Activated CD8-positive, alpha-beta memory T cell treated with anti-CD3 and anti-CD28 coated beads, Interleukin-2, amount 50 U/mL, for 24 hours (primary cell): ENCODE results near the gene TAF1A.

ENCODE experiments used
- DNase-seq: peaks from one replicate; pipeline ENCODE4 v3.0.0-alpha.2; 2020; ENCODE audit errors: extremely low read depth

TAF1A gene

DNA sequence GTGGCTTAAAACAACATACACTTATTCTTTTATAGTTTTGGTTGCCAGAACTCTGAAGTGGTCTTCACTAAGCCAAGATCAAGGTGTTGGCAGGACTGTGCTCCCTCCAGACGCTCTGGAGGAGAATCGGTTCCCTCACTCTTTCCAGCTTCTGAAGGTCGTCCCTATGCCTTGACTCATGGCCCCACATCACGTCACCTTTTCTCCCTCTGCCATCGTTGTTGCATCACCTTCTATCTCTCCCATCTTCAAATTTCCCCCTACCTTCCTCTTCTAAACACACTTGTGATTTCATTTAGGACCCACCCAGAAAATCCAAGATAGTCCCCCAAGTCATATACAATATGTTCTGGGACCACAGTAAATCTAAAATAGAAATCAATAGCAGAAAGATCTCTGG is 54.3 kb downstream of the TAF1A start:
- no peak for DNase-seq

DNA sequence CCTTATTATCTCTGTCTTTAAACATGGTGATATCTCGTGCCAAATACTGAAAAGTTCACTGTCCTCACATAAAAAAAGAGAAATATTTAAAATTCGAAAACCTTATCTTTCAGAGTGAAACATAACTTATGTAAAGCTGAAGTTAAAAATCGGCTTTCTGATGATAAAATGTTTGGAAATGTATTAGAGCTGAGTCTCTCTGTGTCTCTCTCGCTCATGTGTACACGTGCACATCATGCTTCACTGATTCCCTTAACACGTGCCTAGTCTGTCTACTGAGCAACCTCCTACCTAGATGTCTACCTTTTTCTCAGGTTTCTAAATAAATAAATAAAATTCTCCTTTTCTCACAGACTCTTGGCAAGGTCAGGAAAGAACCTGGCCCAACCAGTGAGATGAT is 58.9 kb downstream of the TAF1A start:
- DNase-seq: no peak

DNA sequence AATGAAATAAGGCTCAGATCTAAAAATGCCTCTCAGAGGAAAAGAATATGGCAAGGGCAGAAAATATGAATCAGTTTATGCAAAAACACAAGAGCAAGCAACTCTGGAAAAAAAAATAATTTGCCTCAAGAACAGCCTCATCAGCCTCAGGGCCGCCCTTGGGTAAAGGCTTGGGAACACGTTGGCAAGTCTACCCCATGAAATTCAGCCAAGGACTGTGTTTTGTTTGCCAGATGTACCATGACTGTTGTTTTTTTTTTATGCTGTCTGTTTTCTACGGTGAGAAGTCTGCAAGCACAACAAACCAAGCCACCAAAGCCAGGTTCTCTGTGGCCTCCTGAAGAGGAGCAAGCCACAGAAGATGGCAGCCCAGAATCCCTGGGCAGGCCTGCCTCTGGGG is 59.8 kb downstream of the TAF1A start:
- DNase-seq: no peak

DNA sequence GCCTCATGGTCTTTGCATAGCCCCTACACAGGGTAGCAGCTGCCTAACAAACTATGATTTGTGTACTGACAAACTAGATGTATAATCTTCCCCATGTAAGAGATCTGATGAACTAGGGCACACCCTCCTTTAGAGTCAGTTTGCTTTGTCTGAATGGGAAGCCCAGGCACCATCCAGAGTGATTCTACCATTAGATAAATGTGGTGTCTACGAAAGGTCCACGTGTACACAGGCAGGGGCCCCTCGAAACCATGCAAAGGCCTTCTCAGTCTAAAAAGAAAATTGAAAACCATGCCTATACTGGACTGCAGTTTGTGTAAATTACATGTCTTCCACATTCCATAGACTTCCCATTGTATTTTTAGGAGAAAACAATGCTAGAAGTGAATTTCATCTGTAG is 60.6 kb downstream of the TAF1A start:
- DNase-seq: no peak

DNA sequence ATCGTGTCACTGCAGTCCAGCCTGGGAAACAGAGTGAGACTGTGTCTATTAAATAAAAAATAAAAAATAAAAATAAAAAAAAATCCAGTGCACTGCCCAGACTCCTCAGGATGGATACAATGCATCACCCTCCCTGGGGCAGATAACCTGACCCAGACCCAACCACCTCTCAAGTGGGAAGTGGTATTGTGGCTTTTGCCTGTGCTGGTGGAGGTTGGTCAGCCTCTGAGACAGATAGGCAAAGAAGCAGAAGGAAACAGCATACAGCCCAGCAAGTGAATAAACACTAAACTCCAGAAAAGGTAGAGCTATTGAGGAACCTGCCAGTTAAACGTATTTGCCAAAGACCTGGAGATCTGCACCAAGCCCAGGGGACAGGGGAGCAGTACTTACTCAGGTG is 63.8 kb downstream of the TAF1A start:
- DNase-seq: no peak

DNA sequence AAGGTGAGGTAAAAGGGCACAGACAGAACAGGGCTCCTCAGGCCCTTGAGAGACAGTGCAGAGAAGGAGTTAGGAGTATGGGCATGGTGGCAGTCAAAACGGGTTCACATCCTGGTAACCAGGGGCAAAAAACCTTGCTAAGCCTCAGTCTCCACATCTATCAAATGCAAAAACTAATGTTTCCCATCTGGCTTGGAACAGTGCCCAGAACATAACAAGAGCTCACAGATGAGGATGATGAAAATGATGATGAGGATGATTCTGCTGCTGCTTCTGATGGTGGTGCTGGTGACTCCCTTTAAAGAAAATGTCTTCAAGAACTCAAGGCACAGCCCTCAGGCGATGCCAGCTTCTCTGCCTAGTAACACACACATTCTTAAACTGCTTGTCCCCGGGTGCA is 65.9 kb downstream of the TAF1A start:
- DNase-seq: no peak

DNA sequence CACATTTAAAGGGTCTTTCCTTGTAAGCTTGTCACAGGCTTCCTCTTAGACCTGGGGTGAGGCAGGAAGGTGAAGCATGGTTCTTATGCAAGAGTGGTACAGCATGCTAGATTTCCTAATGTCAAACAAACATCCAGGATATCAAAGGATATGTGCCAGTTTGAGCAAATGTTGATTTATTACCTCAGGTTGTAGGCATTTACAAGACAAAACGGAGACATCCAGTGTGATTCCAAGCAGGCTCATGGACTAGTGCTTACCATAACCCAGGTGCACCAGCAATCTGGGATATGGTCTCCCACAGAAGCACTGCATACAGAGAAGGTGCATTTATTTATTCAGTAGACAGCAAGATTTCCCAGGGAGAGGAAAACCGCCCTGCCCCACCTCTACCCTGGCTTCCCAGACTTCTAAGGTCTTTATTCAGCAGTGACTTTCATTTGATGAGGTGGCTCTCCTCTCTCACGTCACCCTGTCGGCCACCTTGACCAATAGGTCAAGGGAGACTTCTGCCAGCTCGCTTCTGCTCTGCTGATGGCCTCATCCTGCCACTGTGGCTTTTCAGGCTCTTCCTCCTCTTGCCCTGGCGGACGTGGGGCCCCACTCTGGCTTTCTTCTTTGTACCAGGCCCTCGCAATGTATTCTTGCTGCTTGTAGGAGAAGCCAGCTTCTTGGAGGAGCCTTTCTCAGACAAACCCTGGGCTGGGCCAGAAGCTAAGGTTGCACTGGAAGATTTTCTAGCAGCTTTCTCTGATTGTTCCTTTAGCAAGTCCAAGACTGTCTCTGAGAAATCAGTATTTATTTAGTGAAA is 67.4 kb downstream of the TAF1A start:
- no peak for DNase-seq

DNA sequence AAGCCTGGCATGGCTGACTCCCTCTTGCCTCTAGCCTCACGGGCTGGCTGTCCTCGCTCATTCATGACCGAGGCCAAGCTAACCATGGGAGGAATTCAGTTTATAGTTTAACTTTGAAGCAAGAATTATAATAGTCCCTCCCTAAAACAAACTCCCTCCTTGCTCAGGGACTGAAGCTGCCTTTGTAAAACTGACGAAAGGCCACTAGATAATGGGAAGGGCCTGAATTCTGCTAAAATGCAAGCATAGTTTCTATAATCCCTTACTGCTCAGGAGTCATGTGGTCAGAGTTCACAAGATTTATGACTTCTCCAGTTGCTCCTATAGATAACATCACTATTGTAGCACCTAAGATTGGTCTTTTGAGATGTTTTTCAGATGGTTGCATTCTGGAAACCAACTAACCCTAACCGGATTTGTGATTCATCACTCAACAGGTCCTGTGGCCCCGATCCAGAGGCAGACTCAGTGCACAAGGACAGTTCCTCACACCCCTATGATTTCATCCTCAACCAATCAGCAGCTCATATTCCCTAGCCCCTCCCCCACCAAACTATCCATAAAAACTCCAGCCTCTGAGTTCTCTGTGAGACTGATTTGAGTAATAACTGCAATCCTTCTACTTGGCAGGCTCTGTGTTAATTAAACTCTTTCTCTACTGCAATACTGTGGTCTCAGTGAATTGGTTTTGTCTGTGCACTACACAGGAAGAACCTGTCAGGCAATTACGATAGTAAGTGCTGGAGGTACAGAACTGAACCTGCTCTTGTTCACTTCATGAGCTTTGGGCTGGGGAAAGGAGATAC is 68.2 kb downstream of the TAF1A start:
- no peak for DNase-seq
